ENCODE results near the gene IL2RA.
"Not testable (repeated sequence)": the region's sequence is repeated elsewhere in the genome, so short reads cannot be mapped to it uniquely, and the experiment has no call there.

The IL2RA gene

GRCh38 chr10:6058682-6059475 lies 3.3 kb downstream of the IL2RA start:
- no peak for DNase-seq (ENCODE audit: low read depth in 2 of 2)

- no peak for DNase-seq (ENCODE audit: low read depth in 2 of 2)
Measured at GRCh38 chr10:6056411-6057135, 5.6 kb downstream of the IL2RA start.

GRCh38 chr10:6055929-6056328 lies 6.2 kb downstream of the IL2RA start:
- DNase-seq (ENCODE audit: low read depth in 2 of 2): no peak

GRCh38 chr10:6054884-6055283 lies 7.3 kb downstream of the IL2RA start:
- no peak for DNase-seq (ENCODE audit: low read depth in 2 of 2)

GRCh38 chr10:6053816-6054631 lies 8.1 kb downstream of the IL2RA start:
- no peak for DNase-seq (ENCODE audit: low read depth in 2 of 2)

- no peak for DNase-seq (ENCODE audit: low read depth in 2 of 2)
Measured at GRCh38 chr10:6053303-6053702, 8.9 kb downstream of the IL2RA start.

GRCh38 chr10:6052247-6053221 lies 9.6 kb downstream of the IL2RA start:
- DNase-seq (ENCODE audit: low read depth in 2 of 2): peak; percentile 81 to 89

GRCh38 chr10:6050801-6051445 lies 11.2 kb downstream of the IL2RA start:
- peak; percentile 92 for DNase-seq (ENCODE audit: low read depth in 2 of 2)

GRCh38 chr10:6049031-6049400 lies 13.2 kb downstream of the IL2RA start:
- DNase-seq (ENCODE audit: low read depth in 2 of 2): no peak

GRCh38 chr10:6048281-6049030 lies 13.7 kb downstream of the IL2RA start:
- no peak for DNase-seq (ENCODE audit: low read depth in 2 of 2)

GRCh38 chr10:6047847-6048246 lies 14.3 kb downstream of the IL2RA start:
- DNase-seq (ENCODE audit: low read depth in 2 of 2): no peak

- no peak for DNase-seq (ENCODE audit: low read depth in 2 of 2)
Measured at GRCh38 chr10:6046773-6047611, 15.2 kb downstream of the IL2RA start.

- no peak for DNase-seq (ENCODE audit: low read depth in 2 of 2)
Measured at GRCh38 chr10:6045878-6046772, 16.0 kb downstream of the IL2RA start.

- DNase-seq (ENCODE audit: low read depth in 2 of 2): peak in 1 of 2 donors; percentile 41
Measured at GRCh38 chr10:6045314-6045848, 16.8 kb downstream of the IL2RA start.

GRCh38 chr10:6044751-6045313 lies 17.3 kb downstream of the IL2RA start:
- DNase-seq (ENCODE audit: low read depth in 2 of 2): no peak

GRCh38 chr10:6044060-6044459 lies 18.1 kb downstream of the IL2RA start:
- DNase-seq (ENCODE audit: low read depth in 2 of 2): no peak

GRCh38 chr10:6043377-6043776 lies 18.8 kb downstream of the IL2RA start:
- not testable (repeated sequence) for DNase-seq (ENCODE audit: low read depth in 2 of 2)
